Measurements from ENCODE around the gene BCL2L2. TPM values are rescaled to one million over a fixed set of nuclear protein-coding genes. Genes with fewer than 3 reads are reported as not detected.
"Not testable (repeated sequence)": the region's sequence is repeated elsewhere in the genome, so short reads cannot be mapped to it uniquely, and the experiment has no call there.

The BCL2L2 gene
- total RNA-seq = 9.4 and 14.9 TPM in 2 replicates

- DNase-seq (ENCODE audit: low read depth in 2 of 2) = peak; percentile 87 to 94
Observed at GRCh38 chr14:23306412-23307145, at the start of gene BCL2L2. TSS of gene BCL2L2 (plus strand) at chr14:23306833. CDS start at chr14:23307768, 935 bp downstream.

DNA sequence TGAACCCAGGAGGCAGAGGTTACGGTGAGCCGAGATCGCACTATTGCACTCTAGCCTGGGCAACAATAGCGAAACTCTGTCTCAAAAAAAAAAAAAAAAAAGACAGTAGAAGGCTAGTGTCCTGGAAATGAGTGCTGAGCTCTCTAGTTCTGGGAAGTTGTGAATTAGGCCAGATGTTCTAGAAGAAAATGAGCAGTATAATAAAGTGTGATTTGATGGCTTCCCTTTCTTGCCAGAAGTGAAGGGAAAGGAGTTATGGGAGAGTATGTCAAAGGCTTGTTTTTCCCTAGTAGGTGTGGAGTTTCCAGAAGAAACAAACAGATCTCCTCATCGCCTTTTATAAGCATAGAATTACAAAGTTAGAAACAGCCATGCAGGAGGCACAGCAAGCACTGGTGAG lies 48.4 kb upstream of the BCL2L2 start:
- DNase-seq (ENCODE audit: low read depth in 2 of 2) = no peak

- no peak for DNase-seq (ENCODE audit: low read depth in 2 of 2)
Observed at GRCh38 chr14:23259426-23259825, 47.2 kb upstream of the BCL2L2 start.

DNA sequence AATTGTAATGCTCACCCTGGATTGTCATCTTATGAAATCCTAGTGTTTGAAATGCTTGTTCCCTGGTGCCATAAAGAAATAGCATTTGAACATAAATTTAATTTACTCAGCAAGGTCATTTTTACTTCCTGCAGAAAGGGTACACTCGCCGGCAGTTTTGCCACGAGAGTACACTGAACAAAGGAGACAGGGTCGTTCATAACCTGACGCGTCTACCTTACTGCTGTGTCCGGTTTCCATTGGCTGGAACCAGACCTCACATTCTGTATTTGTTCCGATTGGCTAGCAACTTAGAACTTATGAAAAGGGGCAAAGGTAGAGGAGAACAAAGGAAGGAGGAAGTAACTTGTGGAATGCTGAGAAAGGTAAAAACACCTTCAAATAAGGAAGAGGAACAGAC lies 45.8 kb upstream of the BCL2L2 start:
- not testable (repeated sequence) for DNase-seq (ENCODE audit: low read depth in 2 of 2)

DNA sequence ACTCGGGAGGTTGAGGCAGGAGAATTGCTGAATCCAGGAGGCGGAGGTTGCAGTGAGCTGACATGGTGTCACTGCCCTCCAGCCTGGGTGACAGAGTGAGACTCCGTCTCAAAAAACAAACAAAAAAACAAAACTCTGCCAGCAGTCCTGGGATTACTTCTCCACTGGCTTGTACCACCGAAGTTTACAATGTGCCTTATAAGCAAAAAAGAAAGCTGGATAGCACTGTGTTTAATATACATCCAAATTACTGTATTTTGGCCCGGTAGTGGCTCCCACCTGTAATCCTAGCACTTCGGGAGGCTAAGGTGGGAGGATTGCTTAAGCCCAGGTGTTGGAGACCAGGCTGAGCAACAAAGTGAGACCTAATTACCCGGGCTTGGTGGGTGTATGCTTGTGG lies 37.4 kb upstream of the BCL2L2 start:
- DNase-seq (ENCODE audit: low read depth in 2 of 2) = no peak

DNA sequence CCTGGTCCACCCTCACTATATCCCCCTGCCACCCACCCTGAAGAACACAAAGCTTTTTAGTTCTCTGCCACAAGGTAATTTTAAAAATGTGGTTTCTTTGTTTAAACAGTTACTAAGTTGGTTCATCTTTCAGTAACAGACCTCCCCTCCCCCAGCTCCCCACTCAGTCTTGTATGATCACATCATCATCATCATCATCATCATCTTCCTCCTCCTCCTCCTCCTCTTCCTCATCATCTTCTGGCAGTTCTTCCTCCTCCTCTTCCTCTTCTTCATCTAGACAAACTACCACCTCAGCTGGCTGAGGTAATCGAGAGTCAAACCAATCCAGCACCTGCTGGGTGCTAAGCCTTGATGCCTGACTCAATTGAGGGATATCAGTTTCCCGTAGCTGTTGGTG lies 31.2 kb upstream of the BCL2L2 start:
- no peak for DNase-seq (ENCODE audit: low read depth in 2 of 2)

- no peak for DNase-seq (ENCODE audit: low read depth in 2 of 2)
Observed at GRCh38 chr14:23277189-23277588, 29.4 kb upstream of the BCL2L2 start.

GRCh38 chr14:23277928-23278327 lies 28.7 kb upstream of the BCL2L2 start:
- DNase-seq (ENCODE audit: low read depth in 2 of 2) = not testable (repeated sequence)

GRCh38 chr14:23281247-23281646 lies 25.4 kb upstream of the BCL2L2 start:
- DNase-seq (ENCODE audit: low read depth in 2 of 2) = no peak

- peak in 1 of 2 donors; percentile 28 for DNase-seq (ENCODE audit: low read depth in 2 of 2)
Observed at GRCh38 chr14:23284654-23285529, 21.7 kb upstream of the BCL2L2 start.

- no peak for DNase-seq (ENCODE audit: low read depth in 2 of 2)
Observed at GRCh38 chr14:23285530-23286019, 21.1 kb upstream of the BCL2L2 start.

GRCh38 chr14:23286020-23286901 lies 20.4 kb upstream of the BCL2L2 start, which contains the start of gene HOMEZ:
TSS of gene HOMEZ (minus strand) at chr14:23286132. CDS start at chr14:23285952, 180 bp downstream.
- peak; percentile 99 for DNase-seq (ENCODE audit: low read depth in 2 of 2)

- DNase-seq (ENCODE audit: low read depth in 2 of 2) = no peak
Observed at GRCh38 chr14:23286902-23287479, 19.6 kb upstream of the BCL2L2 start.

DNA sequence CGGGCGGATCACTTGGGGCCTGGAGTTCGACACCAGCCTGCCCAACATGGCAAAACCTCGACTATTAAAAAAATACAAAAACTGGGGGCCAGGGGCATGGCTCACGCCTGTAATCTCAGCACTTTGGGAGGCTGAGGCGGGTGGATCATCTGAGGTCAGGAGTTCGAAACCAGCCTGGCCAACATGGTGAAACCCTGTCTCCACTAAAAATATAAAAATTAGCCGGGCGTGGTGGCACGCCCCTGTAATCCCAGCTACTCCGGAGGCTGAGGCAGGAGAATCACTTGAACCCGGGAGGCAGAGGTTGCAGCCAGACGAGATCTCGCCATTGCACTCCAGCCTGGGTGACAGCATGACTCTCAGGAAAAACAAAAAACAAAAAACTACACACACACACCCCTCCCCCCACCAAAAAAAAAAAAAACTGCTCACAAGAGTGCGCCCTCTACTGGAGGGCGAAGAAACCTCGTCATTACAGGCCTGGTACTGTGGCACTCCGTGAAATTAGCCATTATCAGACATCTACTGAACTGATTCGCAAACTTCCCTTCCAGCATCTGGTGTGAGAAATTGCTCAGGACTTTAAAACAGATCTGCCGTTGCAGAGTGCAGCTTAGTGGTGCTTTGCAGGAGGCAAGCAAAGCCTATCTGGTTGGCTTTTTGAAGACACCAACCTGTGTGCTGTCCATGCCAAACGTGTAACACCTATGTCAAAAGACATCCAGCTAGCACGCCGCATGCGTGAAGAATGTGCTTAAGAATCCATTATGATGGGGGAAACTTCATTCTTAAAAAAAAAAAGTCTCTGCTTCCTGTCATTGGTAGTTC lies 11.7 kb upstream of the BCL2L2 start:
- peak; percentile 62 to 72 for DNase-seq (ENCODE audit: low read depth in 2 of 2)

DNA sequence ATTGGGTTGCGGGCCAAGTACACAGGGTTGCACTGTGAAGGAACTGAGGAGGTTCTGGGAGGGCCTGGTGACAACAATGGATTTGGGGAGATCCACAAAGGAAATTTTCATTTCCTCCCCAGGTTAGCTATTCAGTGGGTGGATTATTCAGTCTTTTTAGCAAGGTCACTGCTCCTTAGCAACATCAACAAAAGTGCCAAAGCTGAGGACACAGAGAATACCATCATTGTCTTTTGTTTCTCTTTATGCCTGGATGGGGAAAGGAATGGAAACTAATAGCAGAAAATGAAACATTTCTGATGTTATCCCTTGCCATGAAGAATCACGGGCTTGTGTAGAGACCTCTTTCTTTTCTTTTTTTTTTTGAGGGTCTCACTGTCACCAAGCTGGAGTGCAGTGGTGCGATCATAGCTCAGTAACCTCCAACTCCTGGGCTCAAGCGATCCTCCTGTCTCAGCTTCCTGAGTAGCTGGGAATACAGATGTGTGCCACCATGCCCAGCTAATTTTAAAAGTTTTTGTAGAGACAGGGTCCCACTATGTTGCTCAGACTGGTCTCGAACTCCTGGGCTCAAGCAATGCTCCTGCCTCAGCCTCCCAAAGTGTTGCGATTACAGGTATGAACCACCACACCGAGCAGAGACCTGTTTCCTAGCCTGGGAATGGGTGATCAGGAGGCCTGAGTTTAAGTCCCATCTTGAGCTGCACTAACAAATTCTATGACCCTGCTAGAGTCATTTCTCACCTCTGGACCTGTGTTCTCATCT lies 10.4 kb upstream of the BCL2L2 start:
- DNase-seq (ENCODE audit: low read depth in 2 of 2) = no peak

DNA sequence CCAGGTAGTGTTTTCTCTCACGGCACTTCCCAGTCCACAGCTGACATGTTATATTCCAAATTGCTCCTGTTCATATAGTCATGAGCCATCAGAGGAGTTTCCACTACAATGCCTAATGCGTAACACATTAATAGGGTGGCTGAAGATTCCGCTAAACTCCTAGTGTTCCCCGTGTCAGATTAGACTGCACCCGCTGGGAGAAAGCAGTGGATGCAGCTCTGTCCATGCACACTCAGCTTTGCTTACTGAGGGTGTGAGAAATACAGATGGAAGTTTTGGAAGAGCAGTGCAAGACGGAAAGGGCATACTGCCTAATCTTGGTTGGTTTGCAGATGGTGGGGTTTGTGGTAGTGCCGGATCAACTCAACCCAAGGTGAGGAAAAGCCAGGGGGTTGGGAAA lies 9.5 kb upstream of the BCL2L2 start:
- no peak for DNase-seq (ENCODE audit: low read depth in 2 of 2)

- DNase-seq (ENCODE audit: low read depth in 2 of 2) = no peak
Observed at GRCh38 chr14:23297611-23298277, 8.9 kb upstream of the BCL2L2 start.

GRCh38 chr14:23299211-23299957 lies 7.2 kb upstream of the BCL2L2 start:
- DNase-seq (ENCODE audit: low read depth in 2 of 2) = peak; percentile 70 to 71

All from lung microvascular endothelial cell (primary cell).